Heart right ventricle (tissue), 16 donors: Measurements from ENCODE around the gene NHS. TPM values are rescaled to one million over a fixed set of nuclear protein-coding genes. Genes with fewer than 3 reads are reported as not detected.
A peak's percentile ranks its signal among the peaks of the same experiment; 100 is the strongest.

Source experiments
- ATAC-seq, 8 donors: fragments of 200-7000 bp; cut with Tn5 transposase; one replicate each; pipeline ENCODE4 v1.9.1; 2020; ENCODE audit warnings: mild to moderate bottlenecking in 8 of 8, moderate library complexity in 8 of 8, moderate number of reproducible peaks in 1 of 8
- DNase-seq, 2 donors: peaks; one replicate each; pipeline ENCODE4 v3.0.0-alpha.2; 2020
- H3K27ac ChIP-seq, 10 donors: fragments of 200-600 bp; sonication (generic) in 2 of 10; one replicate each; pipeline versions ENCODE4 v1.5.0 to v1.8.0; 2020 to 2022; ENCODE audit warnings: mild to moderate bottlenecking in 3 of 10
- H3K27me3 ChIP-seq, 7 donors: fragments of 200-600 bp; one replicate each; pipeline ENCODE4 v1.8.0; 2021 to 2022; ENCODE audit warnings: mild to moderate bottlenecking in 2 of 7
- H3K36me3 ChIP-seq, 9 donors: fragments of 200-600 bp; sonication (generic) in 1 of 9; one replicate each; pipeline versions ENCODE4 v1.5.0 to v1.8.0; 2020 to 2022; ENCODE audit warnings: mild to moderate bottlenecking in 2 of 9
- H3K4me1 ChIP-seq, 9 donors: fragments of 200-600 bp; sonication (generic) in 1 of 9; one replicate each; pipeline versions ENCODE4 v1.5.0 to v1.8.0; 2020 to 2022; ENCODE audit warnings: mild to moderate bottlenecking in 4 of 9
- H3K4me3 ChIP-seq, 10 donors: fragments of 200-600 bp; sonication (generic) in 2 of 10; one replicate each; pipeline versions ENCODE4 v1.5.0 to v1.8.0; 2020 to 2022; ENCODE audit warnings: mild to moderate bottlenecking in 7 of 10, moderate library complexity in 2 of 10
- H3K9me3 ChIP-seq, 11 donors: fragments of 200-600 bp in 10 of 11; sonication (generic) in 2 of 11; one replicate each; pipeline versions ENCODE4 v1.5.0 to v1.8.0; 2013 to 2022; ENCODE audit warnings: mild to moderate bottlenecking in 2 of 11, control low read depth in 1 of 11, moderate library complexity in 1 of 11
- CTCF ChIP-seq, 9 donors: fragments of 200-600 bp; sonication (generic) in 2 of 9; IDR thresholded peaks; one replicate each; pipeline versions ENCODE4 v1.5.0 to v1.8.0; 2021 to 2022; ENCODE audit warnings: antibody characterized with exemption in 9 of 9, mild to moderate bottlenecking in 5 of 9, moderate library complexity in 1 of 9
- WGBS, 2 donors: extraction: QIAGEN DNeasy Blood & Tissue Kit; methylation state at CpG; one replicate each; pipeline ENCODE4 v1.1.7; 2013; ENCODE audit warnings: inconsistent platforms in 1 of 2; 5-methylcytosine and 5-hydroxymethylcytosine counted together
- intact Hi-C, 10 donors: fragments of 100-400 bp; cut with DNase I; formaldehyde crosslinking; loops; one replicate each; pipeline versions ENCODE4 v1.11.1 to v1.14.2; 2022
- polyA plus RNA-seq, 2 donors: library from polyadenylated mRNA; stranded (reverse); fragments of 200-250 nt; gene quantifications; one replicate each; pipeline ENCODE4 v1.2.3, GENCODE V29; 2013
- total RNA-seq, 10 donors: library from RNA; stranded (reverse); fragmentation: NEBNext Ultra II Directional in 3 of 10; extraction: Animal tissue kit (Norgen Biotek cat#: 25700) in 3 of 10; gene quantifications; one replicate each; pipeline versions ENCODE4 v1.2.1 to v1.2.4, GENCODE V29; 2021 to 2023
- donor health status: Arrhythmogenic right ventricular cardiomyopathy.
- donor health status: ischemic (EF 13 %, LVEDD 7.1; RV severe dilation, severe dysfunction).
- donor health status: healthy with polysubstance abuse.
- donor health status: DM: no; HTN: yes; CAD: no.
- donor health status: DM: no; HTN: no; CAD: no.
- donor health status: ischemic (EF 25% LVEDD 6.9; RV normal size, moderate dysfunction).
- donor health status: ischemic (EF 25% LVEDD 5.7; RV mildly dilated, moderate dysfunction).
- donor health status: healthy.
- donor health status: DM: yes; HTN: yes; CAD: no.
- donor health status: Ischemic cardiomyopathy.
- donor health status: ischemic (EF 35%, LVEDD 5.7; RV mildly dilated, moderate dysfunction).
- donor health status: nonischemic (EF 11% LVEDD 7.7; RV severe dilation, severe dysfunction).
- donor health status: DM: yes; HTN: yes; CAD: no.
- donor health status: PGD.
- donor health status: ischemic (EF 29% LVEDD 5.4; RV normal size, mild dysfunction).
- donor health status: nonischemic (EF 23%, LVEDD 6.1; RV moderate dilation, normal function).

Gene NHS
- total and polyA plus RNA-seq, 12 donors: 0.20 to 2.7 (median 1.2) TPM

DNA sequence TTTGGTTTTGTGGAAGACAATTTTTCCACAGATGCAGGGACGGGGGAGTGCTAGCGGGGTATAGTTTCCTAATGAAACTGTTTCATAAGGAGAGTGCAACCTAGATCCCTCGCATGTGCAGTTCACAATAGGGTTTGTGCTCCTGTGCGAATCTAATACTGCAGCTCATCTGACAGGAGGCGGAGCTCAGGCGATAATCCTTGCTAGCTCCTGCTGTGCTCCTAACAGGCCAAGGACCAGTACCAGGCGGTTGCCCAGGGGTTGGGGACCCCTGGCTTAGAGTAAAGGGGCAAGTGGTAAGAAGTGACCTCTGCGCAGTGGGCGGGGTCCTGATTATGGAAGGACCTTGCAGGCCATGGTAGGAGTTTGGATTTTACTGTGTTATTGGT lies 366.1 kb downstream of the NHS start:
- Histone ChIP-seq H3K36me3 (no peaks in the 10 kb centered on the region), H3K4me3 (no peak overlapping the region), H3K4me1 (peaks cover 0 to 19% (median 7%) of the 10 kb centered on the region in 9 donors), H3K27me3 (peaks cover 0 to 56% (median 0%) of the 10 kb centered on the region in 7 donors), H3K27ac (no peak overlapping the region), H3K9me3 (no peaks in the 10 kb centered on the region)
- 72 to 88% methylated on average over 9 of the region's 9 CpGs for whole genome bisulfite sequencing, 2 donors
- ATAC-seq: no peak
- no peak for TF ChIP-seq CTCF (IDR thresholded peaks at IDR 0.05)
- DNase-seq: no peak
- intact Hi-C loops: no loop called here

DNA sequence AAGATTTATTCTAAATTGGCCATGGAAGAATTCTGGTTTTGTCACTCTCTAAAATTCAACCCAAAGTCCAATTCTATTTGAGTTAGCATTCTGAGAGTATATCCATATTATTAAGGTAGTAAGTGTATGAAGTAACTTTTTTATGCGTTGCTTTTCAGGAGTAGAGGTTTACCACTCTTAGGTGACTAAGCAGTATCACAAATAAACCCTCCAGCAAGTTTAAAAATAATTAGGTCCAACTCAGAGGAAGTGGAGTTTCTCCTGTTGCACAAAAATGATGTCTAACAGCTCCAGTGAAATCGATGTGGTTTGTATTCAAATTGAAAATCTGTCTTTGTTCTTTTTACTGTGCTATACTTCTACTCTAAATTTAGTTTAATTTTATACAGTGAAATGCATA lies 368.9 kb downstream of the NHS start:
- H3K27ac ChIP-seq: no peak overlapping the region
- no peak for DNase-seq
- no peak overlapping the region for H3K4me3 ChIP-seq
- WGBS, 2 donors: 54 to 66% methylated on average over 2 of the region's 2 CpGs
- intact Hi-C loops: no loop called here
- peaks cover 0 to 14% (median 4%) of the 10 kb centered on the region in 9 donors for H3K4me1 ChIP-seq
- no peaks in the 10 kb centered on the region for H3K9me3 ChIP-seq
- H3K36me3 ChIP-seq: no peaks in the 10 kb centered on the region
- no peak for ATAC-seq
- H3K27me3 ChIP-seq: peaks cover 0 to 48% (median 0%) of the 10 kb centered on the region in 7 donors
- no peak for TF ChIP-seq CTCF (IDR thresholded peaks at IDR 0.05)

DNA sequence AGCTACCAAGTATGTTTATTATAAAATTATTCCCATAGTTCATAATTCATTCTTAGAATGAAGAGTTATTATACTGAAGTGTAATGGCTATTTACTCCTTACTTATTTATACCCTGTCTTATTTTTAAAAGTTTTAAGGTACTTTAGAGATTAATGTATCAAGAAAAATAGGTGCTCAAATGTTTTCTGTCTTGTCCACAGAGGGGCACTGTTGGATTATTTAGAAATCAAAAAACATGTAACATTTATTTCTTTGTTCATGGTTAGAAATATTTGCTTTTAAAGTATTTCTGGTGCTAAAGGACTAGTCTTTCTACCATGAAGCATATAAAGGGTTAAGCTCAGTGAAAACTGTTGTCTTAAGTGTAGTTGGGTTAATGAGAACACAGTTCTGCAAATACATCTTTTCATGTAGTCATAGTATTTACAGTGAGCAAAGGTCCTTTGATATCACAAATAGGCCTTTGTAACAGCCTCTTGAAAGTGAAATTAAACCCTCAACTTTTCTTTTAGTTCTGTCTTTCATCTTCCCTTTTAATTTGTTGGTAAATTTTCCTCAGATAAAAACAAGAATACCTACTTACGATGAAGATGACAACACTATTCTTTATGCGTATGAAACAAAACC lies 370.0 kb downstream of the NHS start:
- ATAC-seq (no peak), DNase-seq (no peak)
- peaks cover 0 to 10% (median 0%) of the 10 kb centered on the region in 9 donors for H3K36me3 ChIP-seq
- peaks cover 0 to 37% (median 0%) of the 10 kb centered on the region in 7 donors for H3K27me3 ChIP-seq
- H3K4me3 ChIP-seq: no peak overlapping the region
- WGBS, 2 donors: 80 to 89% methylated on average over 2 of the region's 2 CpGs
- intact Hi-C loops: no loop called here
- no peaks in the 10 kb centered on the region for H3K9me3 ChIP-seq
- no peak overlapping the region for H3K27ac ChIP-seq
- H3K4me1 ChIP-seq: peaks cover 0 to 11% (median 0%) of the 10 kb centered on the region in 9 donors
- TF ChIP-seq CTCF (IDR thresholded peaks at IDR 0.05): peak in 6 of 9 donors; percentile 32 to 53 (median 39)

GRCh38 chrX:17747692-17748091 lies 372.7 kb downstream of the NHS start:
- Histone ChIP-seq H3K4me3 (no peak overlapping the region), H3K27ac (no peak overlapping the region), H3K36me3 (peaks cover 0 to 37% (median 0%) of the 10 kb centered on the region in 9 donors), H3K9me3 (no peaks in the 10 kb centered on the region), H3K4me1 (peaks cover 0 to 5% (median 0%) of the 10 kb centered on the region in 9 donors), H3K27me3 (peaks cover 0 to 13% (median 0%) of the 10 kb centered on the region in 7 donors)
- intact Hi-C loops: no loop called here
- 97 to 98% methylated on average over 5 of the region's 5 CpGs for WGBS, 2 donors
- no peak for DNase-seq
- no peak for TF ChIP-seq CTCF (IDR thresholded peaks at IDR 0.05)
- no peak for ATAC-seq
